Type B pancreatic cell (in vitro differentiated cells): ENCODE results near the gene GNB5. TPM values are rescaled to one million over a fixed set of nuclear protein-coding genes. Genes with fewer than 3 reads are reported as not detected.

Experiments
- DNase-seq: peaks from one replicate; pipeline ENCODE4 v3.0.0; 2021; ENCODE audit warnings: mixed read lengths; ENCODE audit not compliant: unreplicated experiment; ENCODE audit errors: extremely low spot score
- H3K27ac Mint-ChIP-seq: 2 replicates; pipeline ENCODE4 v1.8.0; 2021; ENCODE audit warnings: mild to moderate bottlenecking, mixed read lengths
- H3K27me3 Mint-ChIP-seq: 2 replicates; pipeline ENCODE4 v1.8.0; 2021; ENCODE audit warnings: mixed read lengths
- H3K36me3 Mint-ChIP-seq: 2 replicates; pipeline ENCODE4 v1.8.0; 2021; ENCODE audit warnings: mixed read lengths
- H3K4me1 Mint-ChIP-seq: one replicate; pipeline ENCODE4 v1.8.0; 2021; ENCODE audit warnings: mixed read lengths; ENCODE audit not compliant: unreplicated experiment
- H3K4me3 Mint-ChIP-seq: 2 replicates; pipeline ENCODE4 v1.8.0; 2021; ENCODE audit warnings: mild to moderate bottlenecking, mixed read lengths
- H3K9me3 Mint-ChIP-seq: 2 replicates; pipeline ENCODE4 v1.8.0; 2021; ENCODE audit warnings: mixed read lengths
- total RNA-seq: library from RNA; stranded (reverse); gene quantifications from 2 replicates; pipeline ENCODE4 v1.2.1, GENCODE V29; 2021; ENCODE audit warnings: low replicate concordance
- TF ChIP-seq, protein P1 (sequence below): fragments of 200-600 bp; sonication (generic); conservative IDR thresholded peaks from 2 replicates; pipeline ENCODE4 v1.5.0; 2021; ENCODE audit warnings: antibody characterized with exemption, mild to moderate bottlenecking

GNB5 gene
- total RNA-seq, 1 donor from 2014 or later = 19.9 TPM

- Mint-ChIP-seq H3K36me3 (no peaks in the 10 kb centered on the region), H3K9me3 (no peaks in the 10 kb centered on the region), H3K27ac (no peak overlapping the region), H3K27me3 (peaks cover 9% of the 10 kb centered on the region), H3K4me3 (no peak overlapping the region), H3K4me1 (no peaks in the 10 kb centered on the region)
- no peak for DNase-seq
- TF ChIP-seq, protein P1, sequence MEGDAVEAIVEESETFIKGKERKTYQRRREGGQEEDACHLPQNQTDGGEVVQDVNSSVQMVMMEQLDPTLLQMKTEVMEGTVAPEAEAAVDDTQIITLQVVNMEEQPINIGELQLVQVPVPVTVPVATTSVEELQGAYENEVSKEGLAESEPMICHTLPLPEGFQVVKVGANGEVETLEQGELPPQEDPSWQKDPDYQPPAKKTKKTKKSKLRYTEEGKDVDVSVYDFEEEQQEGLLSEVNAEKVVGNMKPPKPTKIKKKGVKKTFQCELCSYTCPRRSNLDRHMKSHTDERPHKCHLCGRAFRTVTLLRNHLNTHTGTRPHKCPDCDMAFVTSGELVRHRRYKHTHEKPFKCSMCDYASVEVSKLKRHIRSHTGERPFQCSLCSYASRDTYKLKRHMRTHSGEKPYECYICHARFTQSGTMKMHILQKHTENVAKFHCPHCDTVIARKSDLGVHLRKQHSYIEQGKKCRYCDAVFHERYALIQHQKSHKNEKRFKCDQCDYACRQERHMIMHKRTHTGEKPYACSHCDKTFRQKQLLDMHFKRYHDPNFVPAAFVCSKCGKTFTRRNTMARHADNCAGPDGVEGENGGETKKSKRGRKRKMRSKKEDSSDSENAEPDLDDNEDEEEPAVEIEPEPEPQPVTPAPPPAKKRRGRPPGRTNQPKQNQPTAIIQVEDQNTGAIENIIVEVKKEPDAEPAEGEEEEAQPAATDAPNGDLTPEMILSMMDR = no peak
Observed at GRCh38 chr15:52105846-52106245, 85.3 kb downstream of the GNB5 start.

DNA sequence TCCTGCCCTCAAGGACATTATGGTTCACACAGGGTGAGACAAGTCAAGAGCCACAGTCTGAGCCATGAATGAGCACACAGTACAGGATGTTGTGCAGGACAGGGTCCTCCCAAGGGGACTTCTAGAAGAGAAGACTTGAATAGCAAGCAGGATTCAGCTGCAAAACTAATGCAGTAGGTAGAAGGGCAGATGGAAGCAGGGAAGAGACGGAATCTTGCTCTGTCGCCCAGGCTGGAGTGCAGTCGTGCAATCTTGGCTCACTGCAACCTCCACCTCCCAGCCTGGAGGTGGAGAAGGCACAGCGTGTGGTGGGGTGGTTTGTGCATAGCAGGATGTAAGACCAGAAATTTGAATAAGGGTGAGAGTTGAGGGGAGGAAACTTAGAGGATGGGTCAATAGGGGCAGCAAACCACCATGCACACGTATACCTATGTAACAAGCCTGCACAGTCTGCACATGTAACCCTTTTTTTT is 86.6 kb downstream of the GNB5 start:
- H3K36me3 Mint-ChIP-seq = no peaks in the 10 kb centered on the region
- no peaks in the 10 kb centered on the region for H3K9me3 Mint-ChIP-seq
- H3K27me3 Mint-ChIP-seq = peaks cover 6% of the 10 kb centered on the region
- H3K4me3 Mint-ChIP-seq = no peak overlapping the region
- DNase-seq = no peak
- TF ChIP-seq, protein P1 = no peak
- H3K4me1 Mint-ChIP-seq = no peaks in the 10 kb centered on the region
- H3K27ac Mint-ChIP-seq = no peak overlapping the region

- Mint-ChIP-seq H3K4me3 (no peak overlapping the region), H3K4me1 (no peaks in the 10 kb centered on the region), H3K9me3 (no peaks in the 10 kb centered on the region), H3K27ac (no peak overlapping the region), H3K36me3 (no peaks in the 10 kb centered on the region), H3K27me3 (peaks cover 2% of the 10 kb centered on the region)
- DNase-seq = no peak
- TF ChIP-seq, protein P1 = no peak
Observed at GRCh38 chr15:52103217-52104207, 87.7 kb downstream of the GNB5 start.

- Mint-ChIP-seq H3K4me1 (no peaks in the 10 kb centered on the region), H3K9me3 (no peaks in the 10 kb centered on the region), H3K4me3 (no peak overlapping the region), H3K36me3 (no peaks in the 10 kb centered on the region), H3K27me3 (peaks cover 2% of the 10 kb centered on the region), H3K27ac (no peak overlapping the region)
- TF ChIP-seq, protein P1 = no peak
- DNase-seq = no peak
Observed at GRCh38 chr15:52102463-52102862, 88.7 kb downstream of the GNB5 start.

DNA sequence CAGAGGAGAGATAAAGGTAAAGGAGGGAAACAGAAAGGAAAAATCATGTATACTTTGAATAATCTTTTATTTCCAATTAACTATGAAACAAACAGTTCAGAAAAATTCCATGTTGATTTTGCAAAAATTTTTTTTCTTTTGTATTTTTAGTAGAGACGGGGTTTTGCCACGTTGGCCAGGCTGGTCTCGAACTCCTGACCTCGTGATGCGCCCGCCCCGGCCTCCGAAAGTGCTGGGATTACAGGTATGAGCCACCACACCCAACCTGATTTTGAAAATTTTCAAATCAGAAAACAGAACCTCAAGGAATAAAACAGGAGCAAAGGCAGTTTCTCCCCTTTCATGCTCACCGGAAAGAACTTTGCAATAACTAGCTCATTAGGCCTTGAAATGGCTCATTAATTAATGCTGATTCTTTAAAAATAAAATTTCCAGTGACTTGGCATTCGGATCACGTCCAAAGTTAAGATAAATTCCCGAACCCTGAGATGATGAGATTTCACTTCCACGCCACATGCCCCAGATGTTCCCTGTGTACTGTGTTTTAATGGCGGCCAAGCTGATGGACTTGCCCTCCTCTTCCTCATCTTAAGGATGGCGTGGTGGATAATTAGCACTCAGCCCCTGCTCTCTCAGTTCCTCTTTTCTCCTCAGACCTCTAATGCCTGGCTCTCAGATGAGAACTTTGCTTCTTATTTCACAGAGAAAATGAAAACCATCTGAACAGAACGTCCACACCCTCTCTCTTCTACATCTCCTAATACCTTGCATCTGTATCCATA is 89.5 kb downstream of the GNB5 start:
- Mint-ChIP-seq H3K4me3 (no peak overlapping the region), H3K27ac (no peak overlapping the region), H3K36me3 (no peaks in the 10 kb centered on the region), H3K27me3 (peaks cover 2% of the 10 kb centered on the region), H3K4me1 (peaks cover 5% of the 10 kb centered on the region), H3K9me3 (no peaks in the 10 kb centered on the region)
- no peak for DNase-seq
- TF ChIP-seq, protein P1 = no peak
